NCI-H187 (cell line): ENCODE results near the gene DUOXA1.
"Not testable (repeated sequence)": the region's sequence is repeated elsewhere in the genome, so short reads cannot be mapped to it uniquely, and the experiment has no call there.

Source experiments
- DNase-seq, 2 experiments: peaks; one replicate each; lab custom pipeline; 2025; lab: John Stamatoyannopoulos, UW

DUOXA1 gene

GRCh38 chr15:45112591-45113379, 16.9 kb downstream of the DUOXA1 start:
- no peak for DNase-seq

DNA sequence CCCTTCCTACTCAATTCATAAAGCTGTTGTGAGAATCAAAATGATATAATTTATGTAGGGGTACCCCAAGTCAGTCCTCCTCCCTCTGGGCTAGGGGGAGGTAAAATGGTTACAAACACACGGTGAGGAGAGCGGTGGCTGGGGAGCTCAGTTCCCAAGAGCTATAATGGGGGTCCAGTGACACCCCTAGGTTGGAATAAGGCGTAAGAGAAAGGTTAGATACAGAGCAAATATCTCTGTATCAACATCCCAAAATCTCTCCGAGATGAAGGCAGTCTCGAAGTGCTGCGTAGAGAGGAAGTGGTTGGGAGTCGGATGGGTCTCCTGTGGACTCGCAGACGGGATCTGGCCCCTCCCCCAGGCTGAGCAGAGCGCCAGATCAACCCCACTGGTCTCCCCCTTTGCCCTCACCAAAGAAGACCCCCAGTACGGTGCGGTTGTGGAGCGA, 17.5 kb downstream of the DUOXA1 start:
- DNase-seq, result no peak

- no peak for DNase-seq
Measured at GRCh38 chr15:45111390-45112142, 18.1 kb downstream of the DUOXA1 start.

- no peak for DNase-seq
Measured at GRCh38 chr15:45110256-45110820, 19.3 kb downstream of the DUOXA1 start.

DNA sequence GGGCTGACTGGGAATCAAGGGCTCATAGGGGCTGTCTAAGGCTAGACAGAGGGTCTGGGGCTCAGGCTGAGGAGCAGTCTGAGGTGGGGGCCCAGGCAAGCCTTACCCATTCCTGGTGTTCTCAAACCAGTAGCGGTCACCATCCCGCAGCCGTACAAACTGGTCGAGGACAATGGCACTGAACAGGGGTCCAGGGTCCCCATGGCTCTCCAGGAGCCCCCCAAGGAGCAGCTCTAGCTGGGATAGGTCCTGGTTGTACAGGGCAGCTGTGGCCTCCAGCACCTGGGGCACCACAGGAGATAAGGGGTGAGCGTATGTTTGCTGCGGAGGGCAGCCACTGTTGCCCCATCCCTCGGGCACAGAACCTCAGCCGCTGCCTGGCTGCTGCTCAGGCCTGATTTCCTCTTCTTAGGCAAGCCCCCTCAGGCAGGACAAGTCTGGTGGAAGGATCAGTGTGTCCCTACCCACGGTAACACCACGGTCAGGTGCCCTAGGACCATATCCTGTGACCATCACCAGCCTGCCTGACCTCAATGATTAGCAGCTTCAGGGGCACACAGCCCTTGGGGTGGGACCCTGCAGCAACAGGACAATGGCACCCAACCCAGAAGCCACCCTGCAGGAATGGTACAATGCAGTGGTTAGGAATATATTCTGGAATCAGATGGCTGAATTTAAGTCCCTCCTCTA, 21.6 kb downstream of the DUOXA1 start:
- DNase-seq, result no peak

DNA sequence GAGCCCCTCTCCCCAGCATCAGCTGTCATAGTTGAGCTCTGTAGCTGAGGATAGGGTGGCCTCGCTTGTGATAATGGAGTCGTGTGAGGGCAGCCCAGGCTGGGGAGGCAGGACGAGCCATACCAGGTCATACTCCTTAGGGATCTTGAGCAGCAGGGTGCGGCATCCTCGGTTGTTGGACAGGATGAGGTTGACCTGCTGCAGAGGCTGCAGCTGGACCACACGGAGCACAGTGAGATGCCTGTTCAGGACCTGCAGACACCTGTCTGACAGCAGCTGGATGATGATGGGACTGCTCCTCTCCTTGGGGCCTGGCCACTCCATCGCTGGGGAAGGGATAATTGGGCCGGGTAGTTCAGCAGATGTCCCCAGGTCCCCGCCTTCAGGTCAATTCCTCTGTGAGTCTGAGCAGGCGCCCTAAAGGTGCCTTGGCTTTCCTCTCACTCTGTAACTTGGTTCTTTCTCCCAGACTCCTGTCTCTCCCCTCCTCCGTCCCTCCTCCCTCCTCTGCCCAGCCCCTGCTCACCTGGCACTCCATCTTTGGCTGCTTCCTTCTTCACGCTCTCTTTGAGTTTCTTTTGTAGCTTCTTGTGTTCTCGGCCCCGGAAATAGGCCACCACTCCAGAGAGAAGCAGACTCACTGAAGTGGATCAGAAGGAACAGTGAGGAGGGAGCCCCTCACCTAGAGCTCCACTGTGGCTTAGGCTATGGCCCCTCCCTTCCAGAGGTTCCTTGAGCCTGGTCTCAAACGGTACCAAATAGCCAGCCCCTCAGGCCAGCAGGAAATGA, 23.5 kb downstream of the DUOXA1 start:
- no peak for DNase-seq

- no peak for DNase-seq
Measured at GRCh38 chr15:45105586-45105985, 24.1 kb downstream of the DUOXA1 start.

GRCh38 chr15:45104170-45104569, 25.5 kb downstream of the DUOXA1 start:
- DNase-seq, result not testable (repeated sequence)

- DNase-seq, result no peak
Measured at GRCh38 chr15:45102226-45102625, 27.5 kb downstream of the DUOXA1 start.

DNA sequence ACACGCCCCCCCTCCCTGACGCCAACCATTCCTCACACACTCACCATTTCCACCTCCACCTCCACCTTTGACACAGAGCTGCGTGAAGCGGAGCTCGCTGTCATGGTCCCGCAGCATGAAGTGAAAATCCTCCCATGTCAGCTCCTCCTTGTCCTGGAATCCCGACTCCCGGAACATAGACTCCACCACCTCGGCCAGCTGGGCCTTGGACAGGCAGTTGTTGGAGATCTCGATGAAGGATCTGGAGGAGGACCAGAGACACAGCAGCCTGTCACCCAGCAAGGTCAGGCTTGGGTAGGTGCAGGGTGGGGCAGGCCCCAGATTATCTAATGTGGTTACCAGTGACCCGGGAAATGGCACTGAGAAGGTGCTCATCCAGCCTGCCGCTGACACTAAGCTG, 27.9 kb downstream of the DUOXA1 start:
- DNase-seq, result no peak

DNA sequence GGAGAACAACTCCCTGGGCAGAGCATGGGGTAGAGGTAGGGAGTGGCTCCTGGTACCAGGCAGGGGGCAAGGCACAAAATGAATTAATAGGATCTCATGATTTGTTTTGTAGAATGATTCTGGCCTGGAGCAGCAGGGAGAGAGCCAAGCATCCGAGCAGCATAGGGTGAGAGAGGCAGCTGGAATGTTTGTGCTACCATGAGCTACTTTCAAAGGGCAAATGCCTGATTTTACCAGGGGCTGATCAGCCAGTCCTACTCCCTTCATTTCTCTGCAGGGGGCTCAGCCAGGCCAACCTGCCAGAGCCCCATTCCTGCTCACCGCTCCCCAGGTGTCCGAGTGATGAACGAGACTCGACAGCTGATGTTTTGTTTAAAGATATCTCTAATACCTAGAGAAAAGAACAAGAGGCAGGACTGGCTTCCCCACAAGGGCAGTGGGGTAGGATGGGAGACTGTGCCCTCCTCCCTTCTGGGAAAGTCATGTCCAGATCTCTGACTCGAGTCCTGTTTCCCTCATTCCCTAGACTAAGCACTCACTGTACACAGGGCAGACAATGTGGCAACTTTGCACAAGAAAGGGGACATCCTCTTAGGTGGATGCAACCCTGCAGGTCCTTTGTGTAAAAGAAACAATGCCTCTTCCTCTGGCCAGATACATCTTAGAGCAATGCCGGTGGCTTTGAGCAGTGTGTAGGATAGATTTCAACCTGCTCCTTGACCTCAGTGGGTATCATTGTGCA, 28.6 kb downstream of the DUOXA1 start:
- no peak for DNase-seq

- DNase-seq, result no peak
Measured at GRCh38 chr15:45099549-45100165, 30.0 kb downstream of the DUOXA1 start.

DNA sequence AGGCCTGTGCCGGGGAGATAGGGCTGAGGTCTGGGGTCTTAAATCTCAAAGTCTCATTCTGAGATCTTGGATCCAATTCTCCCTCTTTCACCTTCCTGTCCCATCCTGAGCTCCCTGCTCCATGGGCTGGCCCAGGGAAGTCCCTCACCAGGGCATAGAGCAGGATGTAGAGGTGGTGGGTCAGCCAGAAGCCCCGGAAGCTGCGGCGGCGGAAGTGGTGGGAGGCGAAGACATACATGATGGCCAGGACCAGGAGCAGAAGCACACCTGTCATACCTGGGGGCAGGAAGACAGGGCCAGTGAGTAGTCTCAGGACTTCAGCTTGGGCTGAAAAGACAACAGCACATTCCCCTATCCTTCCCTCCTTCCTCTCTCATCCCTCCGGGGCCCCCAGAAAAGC, 32.2 kb downstream of the DUOXA1 start:
- DNase-seq, result no peak

GRCh38 chr15:45095661-45096060, 34.0 kb downstream of the DUOXA1 start:
- no peak for DNase-seq

DNA sequence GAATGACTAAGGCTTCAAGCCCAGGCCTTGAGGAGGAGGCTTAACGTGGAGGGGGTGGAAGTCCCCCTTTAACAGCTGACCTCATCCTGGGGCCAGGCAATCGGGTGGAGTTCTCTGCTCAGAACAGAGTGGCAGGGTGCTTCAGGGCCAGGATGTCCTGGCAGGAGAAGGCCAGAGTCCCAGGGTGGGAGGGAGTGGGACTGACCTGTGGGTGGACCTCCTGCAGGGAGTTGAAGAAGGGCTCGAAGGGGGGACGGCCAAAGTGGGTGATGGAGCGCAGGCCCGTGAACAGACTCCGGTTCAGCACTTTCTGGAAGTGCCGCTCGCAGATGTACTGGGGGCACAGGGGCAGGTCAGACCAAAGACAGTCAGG, 35.3 kb downstream of the DUOXA1 start:
- DNase-seq, result no peak

DNA sequence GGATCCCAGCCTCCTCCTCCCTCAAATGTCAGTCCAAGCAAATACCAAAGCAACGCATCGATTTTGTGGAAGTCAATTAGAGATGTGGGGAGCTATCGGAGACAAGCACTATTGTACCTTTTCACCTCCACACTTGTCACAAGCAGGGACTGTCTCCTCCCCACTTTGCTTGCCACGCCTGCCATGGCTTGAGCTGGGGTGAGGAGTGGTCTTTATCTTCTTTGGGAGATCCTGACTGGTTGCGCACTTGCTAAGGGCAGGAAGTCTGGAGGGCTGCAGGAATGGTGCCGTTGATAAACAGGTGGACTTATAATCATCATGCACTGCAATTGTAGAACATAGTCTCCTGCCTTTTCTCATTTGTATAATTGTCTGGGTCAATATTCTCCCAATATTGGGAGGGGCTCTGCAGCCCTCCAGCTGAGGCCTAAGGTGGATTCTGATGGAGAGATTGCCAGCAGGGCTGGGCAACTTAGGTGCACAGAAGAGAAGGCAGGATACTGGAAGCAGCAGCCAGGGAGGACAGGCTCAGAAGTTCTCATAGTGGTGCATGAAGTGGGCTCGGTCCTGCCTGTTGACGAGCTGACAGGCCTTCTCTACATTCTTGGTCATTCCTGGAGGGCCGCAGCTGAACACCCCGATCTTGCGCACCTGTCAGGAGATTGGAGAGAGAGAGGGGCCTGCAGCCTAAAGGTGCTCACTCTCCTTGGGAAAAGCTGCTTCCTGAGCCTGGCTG, 35.9 kb downstream of the DUOXA1 start:
- no peak for DNase-seq

GRCh38 chr15:45093013-45093412, 36.7 kb downstream of the DUOXA1 start:
- DNase-seq, result no peak

DNA sequence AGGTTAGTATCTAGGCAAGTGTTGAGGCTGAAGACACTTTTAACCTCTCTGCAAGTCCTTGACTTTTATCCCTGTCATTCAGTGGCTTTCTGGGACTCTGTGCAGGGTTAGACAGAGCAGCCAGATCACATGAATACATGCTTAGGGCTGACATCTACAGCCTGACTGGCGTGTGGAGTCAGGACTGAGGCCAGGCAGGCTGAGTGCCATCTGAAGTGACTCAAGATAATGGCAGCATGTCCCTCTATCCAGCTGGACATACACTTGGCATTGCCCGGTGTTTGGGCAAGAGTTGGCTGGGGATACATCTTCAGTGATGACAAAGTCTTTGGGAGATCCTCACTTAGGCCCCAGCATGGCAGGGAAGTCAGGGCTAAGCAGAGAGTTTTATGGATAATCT, 38.1 kb downstream of the DUOXA1 start:
- DNase-seq, result no peak

DNA sequence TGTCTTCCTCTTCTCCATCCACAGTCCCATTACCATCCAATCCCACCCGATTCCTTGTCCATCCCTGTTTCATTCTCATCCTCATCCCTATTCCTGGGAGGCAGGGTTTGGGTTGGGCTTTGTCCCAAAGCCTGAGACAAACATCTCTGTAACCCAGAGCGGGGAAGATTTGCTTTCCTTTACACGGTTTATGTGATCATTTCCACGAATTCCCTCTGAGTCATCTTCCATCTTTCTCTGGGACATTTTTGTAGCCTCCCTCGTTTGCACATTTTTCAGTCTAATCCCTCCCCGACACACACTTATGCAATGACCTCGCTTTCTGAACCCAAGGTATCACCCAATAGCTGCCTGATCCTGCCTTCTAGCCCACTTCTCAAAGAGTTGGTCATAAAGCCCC, 38.5 kb downstream of the DUOXA1 start:
- no peak for DNase-seq
